Osteoblast (primary cell): ENCODE measurements around the gene EAPP. TPM values are rescaled to one million over a fixed set of nuclear protein-coding genes. Genes with fewer than 3 reads are reported as not detected.

Experiments used
- DNase-seq: peaks from one replicate; pipeline ENCODE4 v3.0.0; 2011; ENCODE audit warnings: low spot score, mixed read lengths; ENCODE audit not compliant: insufficient read length; ENCODE audit errors: missing footprints
- H2AFZ ChIP-seq: 2 replicates; pipeline ENCODE4 v1.6.0; 2011; ENCODE audit warnings: mild to moderate bottlenecking, low read length
- H3K27ac ChIP-seq: 2 replicates; pipeline ENCODE4 v1.5.1; 2011; ENCODE audit warnings: mild to moderate bottlenecking, low read depth, low read length, moderate library complexity
- H3K27me3 ChIP-seq: 2 replicates; pipeline ENCODE4 v1.6.0; 2012; ENCODE audit warnings: mild to moderate bottlenecking, control low read depth, inconsistent platforms, low read length, moderate library complexity; ENCODE audit not compliant: insufficient read depth
- H3K36me3 ChIP-seq: 2 replicates; pipeline ENCODE4 v1.5.1; 2011; ENCODE audit warnings: mild to moderate bottlenecking, low read length, control low read depth, moderate library complexity; ENCODE audit not compliant: insufficient read depth
- H3K4me1 ChIP-seq: 2 replicates; pipeline ENCODE4 v1.5.1; 2011; ENCODE audit warnings: mild to moderate bottlenecking, low read length, control low read depth, moderate library complexity; ENCODE audit not compliant: insufficient read depth
- H3K4me2 ChIP-seq: 2 replicates; pipeline ENCODE4 v1.6.0; 2011; ENCODE audit warnings: mild to moderate bottlenecking, low read length; ENCODE audit not compliant: insufficient read depth
- H3K4me3 ChIP-seq: fragments of 200-600 bp; sonication (generic); 3 replicates; pipeline ENCODE4 v1.5.1; 2012; ENCODE audit warnings: mild to moderate bottlenecking, low read length, inconsistent platforms; ENCODE audit not compliant: insufficient read depth
- H3K79me2 ChIP-seq: 2 replicates; pipeline ENCODE4 v1.6.0; 2012; ENCODE audit warnings: mild to moderate bottlenecking, low read length, control low read depth, inconsistent platforms; ENCODE audit not compliant: insufficient read depth
- H3K9me3 ChIP-seq: 2 replicates; pipeline ENCODE4 v1.5.1; 2011; ENCODE audit warnings: low read depth, low read length, control low read depth
- H4K20me1 ChIP-seq: 2 replicates; pipeline ENCODE4 v1.6.0; 2012; ENCODE audit warnings: mild to moderate bottlenecking, low read length, control low read depth; ENCODE audit not compliant: insufficient read depth
- CTCF ChIP-seq: IDR thresholded peaks from 2 replicates; pipeline ENCODE4 v1.5.1; 2011; ENCODE audit warnings: mild to moderate bottlenecking, low read depth, low read length, moderate library complexity; ENCODE audit errors: extremely low read depth
- total RNA-seq: library from RNA; depleted of rRNA; stranded (reverse); fragments of >200 nt; gene quantifications from 2 replicates; pipeline ENCODE4 v1.2.3, GENCODE V29; 2012

Gene EAPP
- total RNA-seq: 51.9 and 53.6 TPM in 2 replicates

- Histone ChIP-seq H4K20me1 (no peaks in the 10 kb centered on the region), H3K36me3 (peaks cover 7% of the 10 kb centered on the region), H3K4me2 (peak within 1 kb of the TSS; percentile 97), H3K79me2 (peaks cover 29% of the 10 kb centered on the region), H3K27ac (peak within 1 kb of the TSS; percentile 94), H3K4me3 (peak within 1 kb of the TSS; percentile 100), H3K27me3 (no peaks in the 10 kb centered on the region), H3K9me3 (no peaks in the 10 kb centered on the region), H2AFZ (peak within 1 kb of the TSS; percentile 96), H3K4me1 (peaks cover 24% of the 10 kb centered on the region)
- peak; percentile 98 for DNase-seq
- no peak for TF ChIP-seq CTCF
Measured at GRCh38 chr14:34539407-34540180, at the start of gene EAPP. TSS of gene EAPP (minus strand) at chr14:34539701. CDS start at chr14:34539628, 73 bp downstream.

- no peak overlapping the region for H3K4me2 ChIP-seq
- no peaks in the 10 kb centered on the region for H4K20me1 ChIP-seq
- H3K4me3 ChIP-seq: no peak overlapping the region
- peaks cover 70% of the 10 kb centered on the region for H3K36me3 ChIP-seq
- no peaks in the 10 kb centered on the region for H3K27me3 ChIP-seq
- H3K4me1 ChIP-seq: peaks cover 5% of the 10 kb centered on the region
- peaks cover 10% of the 10 kb centered on the region for H3K79me2 ChIP-seq
- no peak for DNase-seq
- H3K27ac ChIP-seq: no peak overlapping the region
- no peak overlapping the region for H2AFZ ChIP-seq
- no peak for TF ChIP-seq CTCF
- no peaks in the 10 kb centered on the region for H3K9me3 ChIP-seq
Measured at GRCh38 chr14:34583525-34583924, 44.0 kb upstream of the EAPP start.

GRCh38 chr14:34582117-34582680 lies 42.7 kb upstream of the EAPP start:
- TF ChIP-seq CTCF: no peak
- no peaks in the 10 kb centered on the region for H3K9me3 ChIP-seq
- H3K4me2 ChIP-seq: no peak overlapping the region
- no peak overlapping the region for H3K27ac ChIP-seq
- no peaks in the 10 kb centered on the region for H3K27me3 ChIP-seq
- no peak for DNase-seq
- H3K36me3 ChIP-seq: peaks cover 73% of the 10 kb centered on the region
- no peaks in the 10 kb centered on the region for H4K20me1 ChIP-seq
- H3K4me1 ChIP-seq: peaks cover 5% of the 10 kb centered on the region
- no peak overlapping the region for H2AFZ ChIP-seq
- H3K4me3 ChIP-seq: no peak overlapping the region
- H3K79me2 ChIP-seq: peaks cover 9% of the 10 kb centered on the region

- no peak overlapping the region for H2AFZ ChIP-seq
- no peaks in the 10 kb centered on the region for H3K27me3 ChIP-seq
- H3K9me3 ChIP-seq: no peaks in the 10 kb centered on the region
- H3K4me3 ChIP-seq: no peak overlapping the region
- H3K4me1 ChIP-seq: peaks cover 5% of the 10 kb centered on the region
- H3K36me3 ChIP-seq: peaks cover 72% of the 10 kb centered on the region
- no peak for DNase-seq
- H3K79me2 ChIP-seq: peaks cover 9% of the 10 kb centered on the region
- H3K4me2 ChIP-seq: no peak overlapping the region
- H4K20me1 ChIP-seq: no peaks in the 10 kb centered on the region
- H3K27ac ChIP-seq: peak overlapping the region; percentile 24
- TF ChIP-seq CTCF: no peak
Measured at GRCh38 chr14:34580381-34580780, 40.9 kb upstream of the EAPP start.
